Measurements from ENCODE around the gene CHAC2.

- TF ChIP-seq CTCF (IDR thresholded peaks at IDR 0.05; ENCODE audit: insufficient read depth, low read length, poor library complexity, severe bottlenecking): no peak
- no peak for TF ChIP-seq EZH2phosphoT487 (conservative IDR thresholded peaks at IDR 0.05; ENCODE audit: low read length)
Measured at GRCh38 chr2:53753041-53753440, 14.6 kb upstream of the CHAC2 start.
